Right forelimb (tissue), 1 donor: ENCODE data around the gene CETN2.
"Not testable (repeated sequence)": the region's sequence is repeated elsewhere in the genome, so short reads cannot be mapped to it uniquely, and the experiment has no call there.

Source experiments
- DNase-seq: peaks from one replicate; pipeline ENCODE4 v3.0.0-alpha.2; 2018

CETN2 gene

DNA sequence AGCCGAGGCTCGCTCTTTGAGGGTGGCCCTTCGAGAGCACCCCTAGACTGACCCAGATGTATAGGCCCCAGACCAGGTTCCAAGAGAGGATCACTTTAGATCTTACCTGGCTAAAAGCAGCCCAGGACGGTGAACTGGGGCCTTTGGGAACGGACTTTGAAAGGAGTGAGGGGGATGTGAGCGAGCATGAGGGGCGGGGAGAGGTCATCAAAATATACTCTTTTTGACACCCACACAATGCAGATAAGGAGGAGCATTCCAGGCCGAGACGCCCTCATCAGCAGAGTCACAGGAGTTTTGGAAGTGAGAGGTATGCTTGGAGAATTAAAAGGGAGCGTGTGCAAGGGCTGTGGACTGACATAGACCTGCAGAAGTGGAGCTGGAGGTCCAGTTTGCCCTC lies 834 bp upstream of the CETN2 start:
- DNase-seq = no peak

- no peak for DNase-seq
These were observed 5.6 kb downstream of the CETN2 start for GRCh38 chrX:152824841-152825374.

- no peak for DNase-seq
These were observed 6.9 kb downstream of the CETN2 start for GRCh38 chrX:152823657-152824056.

GRCh38 chrX:152822383-152823086 lies 8.0 kb downstream of the CETN2 start:
- DNase-seq = no peak

GRCh38 chrX:152821145-152821765 lies 9.3 kb downstream of the CETN2 start:
- DNase-seq = no peak

- DNase-seq = no peak
These were observed 10.8 kb downstream of the CETN2 start for GRCh38 chrX:152819732-152820131.

- DNase-seq = no peak
These were observed 11.3 kb downstream of the CETN2 start for GRCh38 chrX:152819266-152819665.

- DNase-seq = no peak
These were observed 12.2 kb downstream of the CETN2 start for GRCh38 chrX:152818356-152818755.

GRCh38 chrX:152817078-152817764 lies 13.3 kb downstream of the CETN2 start:
- DNase-seq = no peak

- DNase-seq = no peak
These were observed 16.5 kb downstream of the CETN2 start for GRCh38 chrX:152814048-152814447.

GRCh38 chrX:152813206-152813605 lies 17.4 kb downstream of the CETN2 start:
- DNase-seq = no peak

- no peak for DNase-seq
These were observed 20.2 kb downstream of the CETN2 start for GRCh38 chrX:152810403-152810802.

GRCh38 chrX:152806035-152806434 lies 24.5 kb downstream of the CETN2 start:
- DNase-seq = no peak

DNA sequence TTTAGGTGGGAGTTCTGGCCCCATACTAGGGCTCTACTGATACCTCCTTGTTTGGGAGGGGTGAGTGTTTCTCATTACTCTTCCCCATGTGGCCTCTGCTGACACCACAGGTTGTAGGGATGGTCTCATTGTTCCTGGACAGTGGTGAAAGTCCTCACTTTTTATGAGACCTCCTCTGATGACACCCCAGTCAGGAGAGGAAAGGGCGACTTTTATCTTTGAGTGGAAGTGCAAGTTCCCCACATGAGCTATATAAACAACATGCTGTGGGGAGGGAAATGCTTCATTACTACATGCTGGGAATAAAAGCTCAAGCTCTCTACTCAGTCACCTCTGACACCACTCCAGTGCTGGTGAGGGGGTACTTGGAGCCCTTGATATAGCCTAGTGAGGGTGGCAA lies 31.6 kb downstream of the CETN2 start:
- no peak for DNase-seq

DNA sequence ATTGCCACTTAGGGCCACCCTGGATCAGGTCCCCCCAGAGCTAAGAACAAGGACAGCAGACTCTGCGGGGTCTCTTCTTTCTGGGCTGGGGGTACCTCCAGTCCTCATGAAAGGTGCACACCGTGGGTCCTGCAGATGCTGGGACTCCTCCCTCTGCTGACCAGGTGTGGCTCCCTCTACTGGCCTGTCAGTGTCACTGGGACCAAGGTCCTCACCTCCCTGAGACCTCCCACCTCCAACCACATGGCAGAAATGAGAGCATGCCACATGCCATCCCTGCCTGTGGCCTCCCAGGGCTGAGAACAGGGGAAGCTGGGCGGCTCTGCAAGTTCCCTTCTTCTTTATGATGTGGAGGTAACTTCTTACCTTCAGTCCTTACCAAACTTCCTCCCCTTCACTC lies 43.5 kb downstream of the CETN2 start:
- DNase-seq = not testable (repeated sequence)
